Stimulated activated CD4-positive, alpha-beta T cell treated with anti-CD3 and anti-CD28 coated beads, Interleukin-1b, Interleukin-23, amount 100 ng/mL, for 1 hour (primary cell): Measurements from ENCODE around the gene SAA1.
"Not testable (repeated sequence)": the region's sequence is repeated elsewhere in the genome, so short reads cannot be mapped to it uniquely, and the experiment has no call there.

Experiments used
- DNase-seq, 2 donors: peaks; one replicate each; pipeline ENCODE4 v3.0.0-alpha.2; 2020; ENCODE audit warnings: low read depth in 2 of 2

SAA1 gene

GRCh38 chr11:18259259-18259658 is 6.8 kb upstream of the SAA1 start:
- DNase-seq, result no peak

- no peak for DNase-seq
These were observed 4.3 kb upstream of the SAA1 start for GRCh38 chr11:18261721-18262120.

GRCh38 chr11:18262681-18263350 is 3.2 kb upstream of the SAA1 start:
- not testable (repeated sequence) for DNase-seq

DNA sequence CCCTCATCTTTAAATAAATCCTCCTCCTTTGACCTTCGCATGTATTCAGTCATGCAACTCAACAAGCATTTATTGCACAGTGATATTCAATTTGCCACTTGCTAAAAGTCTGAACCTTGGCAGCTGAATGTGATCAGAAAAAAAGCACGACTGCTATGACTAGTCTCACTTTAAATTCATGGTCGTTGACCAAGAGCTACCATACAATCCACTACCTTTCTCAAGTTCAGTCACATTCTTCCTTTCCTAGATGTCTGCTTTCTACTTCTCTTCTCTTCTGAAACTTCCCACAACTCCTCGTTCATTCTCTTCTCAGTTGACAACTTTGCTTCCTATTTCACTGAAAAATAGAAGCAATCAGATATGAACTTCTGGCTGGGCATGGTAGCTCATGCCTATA is 2.0 kb upstream of the SAA1 start:
- no peak for DNase-seq

GRCh38 chr11:18264677-18265555 is 1.1 kb upstream of the SAA1 start:
- no peak for DNase-seq

DNA sequence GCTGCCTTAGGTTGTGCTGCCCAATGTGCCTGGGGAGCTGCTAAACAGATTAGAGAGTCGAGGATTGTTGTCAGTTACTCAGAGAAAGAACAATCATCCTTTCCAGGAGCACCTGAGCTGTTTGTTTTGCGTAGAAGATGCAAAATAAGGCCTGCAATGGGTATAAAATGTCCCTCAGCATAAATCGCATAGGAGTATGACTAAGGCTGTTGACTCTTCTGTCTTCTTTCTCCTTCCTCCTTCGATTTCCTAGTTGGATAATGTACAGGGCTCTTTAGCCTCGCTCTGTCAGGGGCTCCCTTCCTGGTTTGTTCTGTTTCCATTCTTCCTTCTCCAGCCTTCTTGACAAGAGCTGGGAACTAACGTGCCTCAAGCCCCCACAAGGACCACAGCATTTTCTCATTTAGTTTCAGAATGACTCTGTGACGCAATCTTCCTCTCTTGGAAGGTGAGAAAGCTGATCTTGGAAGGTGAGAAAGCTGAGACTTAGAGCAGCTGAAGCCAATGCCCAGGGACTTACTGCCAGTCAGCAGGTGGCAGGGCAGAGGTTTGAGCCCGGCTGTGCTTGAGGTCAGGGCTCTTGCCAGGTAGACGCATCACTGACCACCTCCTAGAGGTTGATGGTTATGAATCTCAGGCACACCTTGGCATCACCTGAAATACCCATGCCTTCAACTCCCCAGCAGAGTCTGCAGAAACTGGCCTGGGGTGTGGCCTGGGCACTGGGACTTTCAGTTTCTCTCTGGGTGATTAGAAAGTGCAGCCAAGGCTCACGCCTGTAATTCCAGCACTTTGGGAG is 1.5 kb downstream of the SAA1 start:
- not testable (repeated sequence) for DNase-seq

GRCh38 chr11:18269252-18269651 is 3.2 kb downstream of the SAA1 start:
- not testable (repeated sequence) for DNase-seq

DNA sequence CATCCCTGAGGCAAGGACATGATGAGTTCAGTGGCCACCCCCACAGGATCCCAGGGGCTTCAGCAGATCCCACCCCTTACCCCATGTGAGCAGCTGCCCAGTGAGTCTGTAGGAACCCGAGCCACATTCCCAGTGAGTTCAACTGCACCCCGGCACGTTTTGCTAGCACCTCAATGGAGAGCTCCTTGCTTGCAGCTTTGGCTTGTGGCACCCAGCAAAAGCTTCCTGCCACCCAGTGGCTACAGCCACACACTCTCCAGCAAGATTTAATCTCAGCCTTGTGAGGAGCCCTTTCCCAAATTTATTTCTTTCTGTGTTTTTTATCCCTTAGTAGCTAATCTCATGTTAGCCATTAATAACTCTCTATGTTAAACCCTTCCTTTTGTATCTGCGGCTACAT is 4.0 kb downstream of the SAA1 start:
- no peak for DNase-seq

DNA sequence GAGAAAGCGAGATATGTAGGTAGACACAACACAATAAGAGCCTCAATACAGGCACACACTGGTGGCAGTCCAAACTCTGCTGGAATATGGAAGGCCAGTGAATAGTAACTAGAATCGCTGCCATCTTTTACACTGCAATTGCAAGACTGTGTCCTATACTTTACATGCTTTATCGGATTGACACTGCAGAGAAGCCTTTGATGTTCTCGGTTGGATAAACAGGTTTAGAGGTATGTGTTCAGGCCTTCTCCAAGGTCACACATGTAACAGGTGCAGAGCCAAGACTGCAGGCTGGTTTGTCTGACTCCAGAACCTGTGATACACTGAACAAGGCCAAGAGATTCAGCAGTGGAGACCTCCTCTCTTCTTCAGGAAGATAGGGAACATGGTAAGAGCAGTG is 5.1 kb downstream of the SAA1 start:
- DNase-seq, result no peak

- no peak for DNase-seq
These were observed 11.7 kb downstream of the SAA1 start for GRCh38 chr11:18277565-18278271.

DNA sequence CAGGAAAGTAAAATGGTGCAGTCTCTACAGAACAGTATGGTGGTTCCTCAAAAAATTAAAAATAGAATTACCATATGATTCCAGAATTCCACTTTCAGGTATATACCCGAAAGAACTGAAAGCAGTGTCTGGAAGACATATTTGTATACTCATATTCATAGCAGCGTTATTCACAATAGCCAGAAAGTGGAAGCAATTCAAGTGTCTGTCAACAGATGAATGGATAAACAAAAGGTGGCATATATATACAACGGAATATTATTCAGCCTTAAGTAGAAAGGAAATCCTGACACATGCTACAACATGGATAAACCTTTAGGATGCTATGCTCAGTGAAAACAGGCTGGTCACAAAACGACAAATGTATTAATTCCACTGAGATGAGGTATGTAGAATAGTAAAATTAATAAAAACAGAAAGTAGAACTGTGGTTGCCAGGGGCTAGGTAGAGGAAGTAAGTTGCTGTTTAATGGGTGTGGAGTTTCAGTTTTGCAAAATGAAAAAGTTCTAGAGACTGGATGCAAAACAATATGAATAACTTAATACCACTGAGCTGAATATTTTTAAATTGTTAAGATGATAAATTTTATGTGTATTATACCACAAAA is 14.5 kb downstream of the SAA1 start:
- no peak for DNase-seq

GRCh38 chr11:18282626-18283025 is 16.6 kb downstream of the SAA1 start:
- no peak for DNase-seq

GRCh38 chr11:18285841-18286240 is 19.8 kb downstream of the SAA1 start:
- DNase-seq, result no peak

- DNase-seq, result no peak
These were observed 22.8 kb downstream of the SAA1 start for GRCh38 chr11:18288911-18289310.

DNA sequence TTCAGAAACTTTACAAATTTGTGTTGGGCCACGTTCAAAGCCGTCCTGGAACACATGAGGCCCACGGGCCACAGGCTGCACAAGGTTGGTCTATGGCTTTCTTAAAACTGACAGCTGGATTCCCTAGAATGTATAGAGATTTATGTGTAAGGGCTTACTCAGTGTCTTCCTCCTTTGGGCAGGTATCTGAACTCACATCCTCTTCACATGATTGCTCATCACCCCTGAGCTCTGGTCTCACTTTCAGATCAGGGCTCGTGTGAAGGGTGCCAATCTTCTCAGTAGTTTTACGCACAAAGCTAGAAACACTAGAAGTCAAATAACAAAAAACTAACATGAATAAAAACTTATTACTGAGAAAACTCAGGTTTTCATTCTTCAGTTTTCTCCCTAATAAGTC is 28.8 kb downstream of the SAA1 start:
- no peak for DNase-seq

GRCh38 chr11:18295316-18295715 is 29.3 kb downstream of the SAA1 start:
- no peak for DNase-seq

DNA sequence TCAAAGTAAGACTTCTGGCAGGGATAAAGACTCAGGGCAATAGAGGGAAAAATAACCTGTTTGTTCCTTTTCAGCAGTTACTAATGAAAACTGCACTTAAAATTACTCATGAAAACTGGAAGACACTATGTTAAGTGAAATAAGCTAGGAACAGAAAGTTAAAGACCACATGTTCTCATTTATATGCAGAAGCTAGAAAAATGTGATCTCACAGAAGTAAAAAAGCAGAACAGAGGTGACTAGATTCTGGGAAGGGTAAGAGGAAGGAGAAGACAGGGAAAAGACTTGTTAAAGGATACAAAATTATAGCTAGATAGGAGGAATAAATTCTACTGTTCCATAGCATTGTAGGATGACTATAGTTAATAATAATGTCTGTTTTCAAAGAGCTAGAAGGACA is 33.7 kb downstream of the SAA1 start:
- DNase-seq, result no peak

DNA sequence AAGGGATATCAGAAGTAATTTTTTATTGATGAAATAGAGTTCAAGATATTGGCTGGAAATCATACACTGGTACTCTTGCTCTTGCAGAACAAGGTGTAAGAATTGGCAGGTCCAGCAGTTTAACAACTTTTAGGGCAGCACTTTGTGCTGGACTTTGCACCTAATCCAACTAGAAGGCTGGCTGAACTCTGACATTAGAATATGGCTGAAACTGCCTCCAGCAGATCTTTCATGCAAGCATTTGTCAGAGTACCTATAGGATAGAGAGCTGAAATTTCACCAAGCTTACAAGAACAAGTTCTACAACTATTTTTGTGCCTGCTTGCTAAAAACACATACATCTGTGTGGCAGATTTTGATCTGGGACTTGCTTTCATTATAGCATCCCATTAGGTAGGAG is 38.7 kb downstream of the SAA1 start:
- no peak for DNase-seq

- no peak for DNase-seq
These were observed 41.5 kb downstream of the SAA1 start for GRCh38 chr11:18307461-18308139.

DNA sequence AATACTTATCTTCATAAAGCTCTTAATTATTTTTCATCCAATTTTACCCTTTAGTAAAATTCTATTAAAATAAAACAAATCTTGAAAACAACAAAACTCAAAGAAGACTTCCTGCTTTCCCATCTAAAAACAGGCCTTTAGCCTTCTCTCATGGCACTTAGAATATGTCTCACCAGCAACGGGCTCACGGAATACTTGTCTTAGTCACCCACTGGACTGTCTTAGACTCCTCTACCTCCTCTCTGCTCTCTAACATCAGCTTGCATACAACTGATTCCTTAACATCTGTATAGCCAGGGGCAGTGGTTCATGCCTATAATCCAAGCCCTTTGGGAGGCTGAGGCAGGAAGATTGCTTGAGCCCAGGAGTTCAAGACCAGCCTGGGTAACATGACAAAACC is 42.2 kb downstream of the SAA1 start:
- DNase-seq, result no peak

DNA sequence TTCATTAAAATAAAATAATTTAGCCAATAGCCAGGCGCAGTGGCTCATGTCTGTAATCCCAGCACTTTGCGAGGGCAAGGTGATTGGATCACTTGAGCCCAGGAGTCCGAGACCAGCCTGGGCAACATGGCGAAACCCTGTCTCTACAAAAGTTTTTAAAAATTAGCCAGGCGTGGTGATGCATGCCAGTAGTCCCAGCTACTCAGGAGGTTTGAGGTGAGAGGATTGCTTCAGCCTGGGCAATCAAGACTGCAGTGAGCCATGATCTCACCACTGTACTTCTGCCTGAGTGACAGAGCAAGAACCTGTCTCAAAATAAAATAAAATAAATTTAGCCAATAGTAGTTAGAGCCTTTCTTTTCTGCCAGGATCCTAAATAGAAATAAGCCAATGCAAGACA is 43.6 kb downstream of the SAA1 start:
- no peak for DNase-seq
